HepG2 (cell line): ENCODE data around the gene CHRNA3. TPM values are rescaled to one million over a fixed set of nuclear protein-coding genes. Genes with fewer than 3 reads are reported as not detected.

Experiments used
- ATAC-seq: fragments of 200-7000 bp; cut with Tn5 transposase; 3 replicates; pipeline ENCODE4 v1.9.1; 2020; ENCODE audit warnings: mild to moderate bottlenecking, moderate library complexity
- BruUV-seq: library from RNA; stranded (reverse); fragments of 400-500 nt; replicated peaks from 2 replicates; lab custom pipeline; 2021; lab: Mats Ljungman, UMichigan
- CTCF ChIA-PET: fragments of 300-600 bp; formaldehyde crosslinking; extraction: SDS; loops from one replicate; lab custom pipeline; 2021; ENCODE audit warnings: low total read pairs, inconsistent platforms, low intra/inter-chr PET ratio; lab: Yijun Ruan, JAX
- POLR2A ChIA-PET: fragments of 350-600 bp; sonication (Branson Sonifier 250); formaldehyde crosslinking; loops from one replicate; lab custom pipeline; 2020; ENCODE audit warnings: antibody characterized with exemption, inconsistent platforms; lab: Yijun Ruan, JAX
- DNase-seq: peaks from one replicate; pipeline ENCODE4 v3.0.0-alpha.2; 2015; ENCODE audit warnings: low spot score
- FAIRE-seq: peaks from 3 replicates; lab custom pipeline; 2011; peaks lifted over from hg19 to GRCh38; lab: Jason Lieb, UNC
- H2AFZ ChIP-seq: one replicate; pipeline ENCODE4 v1.6.1; 2011; ENCODE audit warnings: low read length, inconsistent platforms
- H3K27ac ChIP-seq: fragments of 300-600 bp; 3 replicates; pipeline ENCODE4 v1.8.0; 2011; ENCODE audit warnings: mixed run types, mild to moderate bottlenecking, mixed read lengths, low read length, inconsistent platforms; ENCODE audit not compliant: insufficient read depth; ENCODE audit errors: extremely low read length
- H3K27me3 ChIP-seq, 2 experiments: fragments of 200-600 bp in 1 of 2; 2 replicates in 1 of 2; 3 replicates in 1 of 2; pipeline versions ENCODE4 v1.6.0 to v1.8.0; 2011; ENCODE audit warnings: low read length in 2 of 2, mild to moderate bottlenecking in 2 of 2, moderate library complexity in 2 of 2, inconsistent platforms in 1 of 2; ENCODE audit not compliant: insufficient read depth in 2 of 2, control insufficient read depth in 1 of 2
- H3K36me3 ChIP-seq, 2 experiments: fragments of 200-600 bp in 1 of 2; replicated peaks in 1 of 2; 2 replicates in 1 of 2; 3 replicates in 1 of 2; pipeline versions ENCODE4 v1.5.1 to v1.8.0; 2011; ENCODE audit warnings: low read length in 2 of 2, inconsistent platforms in 1 of 2; ENCODE audit not compliant: insufficient read depth in 2 of 2, control insufficient read depth in 1 of 2
- H3K4me1 ChIP-seq: 2 replicates; pipeline ENCODE4 v1.5.1; 2012; ENCODE audit warnings: low read length, inconsistent platforms; ENCODE audit not compliant: insufficient read depth
- H3K4me2 ChIP-seq: 2 replicates; pipeline ENCODE4 v1.6.0; 2011; ENCODE audit warnings: low read depth, low read length, inconsistent platforms
- H3K4me3 ChIP-seq, 3 experiments: fragments of 200-600 bp in 1 of 3; sonication (generic), shearing (Covaris generic) in 1 of 3; replicated peaks in 1 of 3; 2 replicates each; pipeline ENCODE4 v1.5.1; 2011 to 2016; ENCODE audit warnings: low read length in 3 of 3, inconsistent platforms in 2 of 3, low read depth in 2 of 3, mild to moderate bottlenecking in 2 of 3, control low read depth in 1 of 3, mixed read lengths in 1 of 3; ENCODE audit not compliant: insufficient read depth in 1 of 3
- H3K79me2 ChIP-seq: one replicate; pipeline ENCODE4 v1.6.1; 2011; ENCODE audit warnings: low read length, inconsistent platforms; ENCODE audit not compliant: insufficient read depth
- H3K9ac ChIP-seq: 2 replicates; pipeline ENCODE4 v1.6.0; 2011; ENCODE audit warnings: mild to moderate bottlenecking, low read depth, low read length, inconsistent platforms; ENCODE audit not compliant: insufficient read depth
- H3K9me3 ChIP-seq: 2 replicates; pipeline ENCODE4 v1.5.1; 2012; ENCODE audit warnings: mild to moderate bottlenecking, low read length
- H4K20me1 ChIP-seq: 2 replicates; pipeline ENCODE4 v1.6.0; 2011; ENCODE audit warnings: inconsistent platforms, mild to moderate bottlenecking, low read length, moderate library complexity; ENCODE audit not compliant: insufficient read depth
- DNMT1 ChIP-seq: sonication (generic); formaldehyde crosslinking; IDR thresholded peaks from 2 replicates; pipeline ENCODE4 v1.5.1; 2020; ENCODE audit warnings: mild to moderate bottlenecking, missing genetic modification reagents
- MAFK ChIP-seq, 2 experiments: IDR thresholded peaks in 1 of 2; conservative IDR thresholded peaks in 1 of 2; 2 replicates each; pipeline ENCODE4 v1.6.1; 2011; ENCODE audit warnings: improper control_type of control experiment in 2 of 2, low read length in 2 of 2
- MTF1 ChIP-seq: sonication (generic); formaldehyde crosslinking; IDR thresholded peaks from 2 replicates; pipeline ENCODE4 v1.5.0; 2020; ENCODE audit warnings: missing genetic modification reagents
- NCOA2 ChIP-seq: sonication (generic); formaldehyde crosslinking; IDR thresholded peaks from 2 replicates; pipeline ENCODE4 v1.8.0; 2022; ENCODE audit warnings: inconsistent platforms
- WGBS: methylation state at CpG from one replicate; pipeline ENCODE4 v1.1.6; 2017; ENCODE audit warnings: low lambda C conversion rate; 5-methylcytosine and 5-hydroxymethylcytosine counted together
- in situ Hi-C: cut with HindIII; loops from 2 replicates; pipeline ENCODE4 v1.10.0; 2017; ENCODE audit warnings: low pct_unique_long_range_greater_than_20kb; ENCODE audit not compliant: extremely low pct_ligation_motif_present
- intact Hi-C: fragments of 100-400 bp; cut with micrococcal nuclease; formaldehyde crosslinking; loops from one replicate; pipeline ENCODE4 v1.10.0; 2022; ENCODE audit not compliant: unreplicated experiment
- polyA plus RNA-seq, 8 experiments: library from polyadenylated mRNA; depleted of rRNA in 3 of 8; stranded (reverse) in 7 of 8; unstranded in 1 of 8; fragments of >200 nt; fragmentation: Illumina TruSeq in 4 of 8; extraction: Trizol in 4 of 8; gene quantifications; 2 replicates each; pipeline versions ENCODE4 v1.2.1 to v1.2.3, GENCODE V29; 2011 to 2016; ENCODE audit warnings: low read depth in 4 of 8, missing spikeins in 1 of 8, mixed read lengths in 1 of 8; ENCODE audit not compliant: insufficient read depth in 1 of 8
- total RNA-seq, 5 experiments: library from RNA; depleted of rRNA; stranded (reverse); fragments of >200 nt; fragmentation: Illumina TruSeq; extraction: Trizol; gene quantifications; 2 replicates each; pipeline ENCODE4 v1.2.3, GENCODE V29; 2016; ENCODE audit warnings: low read depth in 1 of 5
- TF ChIP-seq, protein P1 (sequence below), 2 experiments: sonication (generic) in 1 of 2; formaldehyde crosslinking in 1 of 2; IDR thresholded peaks; 2 replicates each; pipeline versions ENCODE4 v1.5.1 to v1.6.1; 2011 to 2020; ENCODE audit warnings: borderline replicate concordance in 1 of 2, low read depth in 1 of 2, low read length in 1 of 2, mild to moderate bottlenecking in 1 of 2, missing genetic modification reagents in 1 of 2, moderate library complexity in 1 of 2
- TF ChIP-seq, protein P2 (sequence below): sonication (generic); formaldehyde crosslinking; IDR thresholded peaks from 2 replicates; pipeline ENCODE4 v1.4.0; 2020; ENCODE audit warnings: missing genetic modification reagents

CHRNA3 gene
- total and polyA plus RNA-seq, 2 of the 13 experiments (the other 11 are each of a cell fraction or from before 2014, with no cell fraction given), result not detected

DNA sequence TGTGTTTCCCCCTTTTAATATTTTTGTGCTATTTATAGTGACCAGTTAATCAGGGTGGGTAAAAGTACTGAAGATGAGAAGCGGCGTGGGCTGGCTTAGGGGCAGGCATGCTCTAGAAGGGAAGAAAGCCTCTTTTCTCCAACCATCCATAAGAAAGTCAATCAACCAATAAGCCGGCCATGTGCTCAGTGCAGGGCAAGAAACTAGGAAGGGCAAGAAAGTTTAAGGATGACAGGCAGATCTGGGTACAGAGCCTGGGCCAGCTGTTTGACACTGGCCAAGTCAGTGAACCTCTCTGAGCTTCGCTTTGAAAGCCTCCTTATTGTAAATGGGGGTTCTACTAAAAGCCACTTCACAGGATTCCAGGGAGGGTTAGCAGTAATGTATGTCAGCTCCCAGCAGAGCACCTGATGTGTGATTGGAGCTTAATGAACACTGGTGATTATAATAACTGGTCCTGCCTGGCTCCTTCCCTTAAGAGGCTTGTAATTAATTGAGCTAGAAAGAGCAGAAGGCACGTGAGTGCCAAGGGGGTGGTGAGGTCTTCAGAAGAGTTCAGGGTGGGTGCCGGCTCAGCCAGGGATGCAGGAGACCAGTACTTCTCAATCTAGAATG, 5.7 kb upstream of the CHRNA3 start:
- ATAC-seq, result no peak
- Histone ChIP-seq H3K4me1 (no peaks in the 10 kb centered on the region), H4K20me1 (no peaks in the 10 kb centered on the region), H3K27me3 (peaks cover 12 to 70% of the 10 kb centered on the region in 2 experiments), H3K36me3 (no peaks in the 10 kb centered on the region), H3K79me2 (no peaks in the 10 kb centered on the region), H3K9ac (no peak overlapping the region), H3K9me3 (no peaks in the 10 kb centered on the region), H3K27ac (no peak overlapping the region), H3K4me2 (no peak overlapping the region), H3K4me3 (no peak overlapping the region), H2AFZ (no peak overlapping the region)
- BruUV-seq, result no TSS peak
- intact Hi-C loops, result no loop called here
- WGBS, result 30% methylated on average over 5 of the region's 6 CpGs
- TF ChIP-seq DNMT1 (CRISPR knock-in tag) (no peak), MAFK (conservative IDR thresholded peaks at IDR 0.05 in 1 of 2, IDR thresholded peaks at IDR 0.05 in 1 of 2; ENCODE audit: low read length in 2 of 2) (no peak), NCOA2 (no peak), MTF1 (CRISPR knock-in tag) (no peak)
- TF ChIP-seq, protein P1, sequence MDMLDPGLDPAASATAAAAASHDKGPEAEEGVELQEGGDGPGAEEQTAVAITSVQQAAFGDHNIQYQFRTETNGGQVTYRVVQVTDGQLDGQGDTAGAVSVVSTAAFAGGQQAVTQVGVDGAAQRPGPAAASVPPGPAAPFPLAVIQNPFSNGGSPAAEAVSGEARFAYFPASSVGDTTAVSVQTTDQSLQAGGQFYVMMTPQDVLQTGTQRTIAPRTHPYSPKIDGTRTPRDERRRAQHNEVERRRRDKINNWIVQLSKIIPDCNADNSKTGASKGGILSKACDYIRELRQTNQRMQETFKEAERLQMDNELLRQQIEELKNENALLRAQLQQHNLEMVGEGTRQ (IDR thresholded peaks at IDR 0.05; ENCODE audit: low read depth, low read length), result no peak
- TF ChIP-seq, protein P1 (CRISPR knock-in tag; IDR thresholded peaks at IDR 0.05; ENCODE audit: borderline replicate concordance), result no peak
- TF ChIP-seq, protein P2, sequence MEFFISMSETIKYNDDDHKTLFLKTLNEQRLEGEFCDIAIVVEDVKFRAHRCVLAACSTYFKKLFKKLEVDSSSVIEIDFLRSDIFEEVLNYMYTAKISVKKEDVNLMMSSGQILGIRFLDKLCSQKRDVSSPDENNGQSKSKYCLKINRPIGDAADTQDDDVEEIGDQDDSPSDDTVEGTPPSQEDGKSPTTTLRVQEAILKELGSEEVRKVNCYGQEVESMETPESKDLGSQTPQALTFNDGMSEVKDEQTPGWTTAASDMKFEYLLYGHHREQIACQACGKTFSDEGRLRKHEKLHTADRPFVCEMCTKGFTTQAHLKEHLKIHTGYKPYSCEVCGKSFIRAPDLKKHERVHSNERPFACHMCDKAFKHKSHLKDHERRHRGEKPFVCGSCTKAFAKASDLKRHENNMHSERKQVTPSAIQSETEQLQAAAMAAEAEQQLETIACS (CRISPR knock-in tag), result no peak
- no peak for FAIRE-seq
- DNase-seq, result no peak
- in situ Hi-C loops, result no loop called here
- CTCF ChIA-PET, result no interaction called here
- POLR2A ChIA-PET, result no interaction called here
